Endothelial cell of umbilical vein (primary cell): ENCODE measurements around the gene H2AZ1. TPM values are rescaled to one million over a fixed set of nuclear protein-coding genes. Genes with fewer than 3 reads are reported as not detected.

Experiments used
- BruUV-seq: library from RNA; stranded (reverse); fragments of 400-500 nt; replicated peaks from 2 replicates; lab custom pipeline; 2021; lab: Mats Ljungman, UMichigan
- CTCF ChIA-PET: fragments of 300-600, 350-600 bp; sonication (Branson Sonifier 250); formaldehyde crosslinking; loops from one replicate; lab custom pipeline; 2021; ENCODE audit warnings: antibody characterized with exemption, inconsistent platforms; lab: Charles Lee
- POLR2A ChIA-PET: fragments of 300-600, 350-600 bp; sonication (Branson Sonifier 250); formaldehyde crosslinking; loops from one replicate; lab custom pipeline; 2021; ENCODE audit warnings: antibody characterized with exemption, inconsistent platforms; lab: Charles Lee
- DNase-seq: peaks from one replicate; pipeline ENCODE4 v3.0.0-alpha.2; 2011; ENCODE audit warnings: low read depth, low spot score
- FAIRE-seq: peaks from 2 replicates; lab custom pipeline; 2011; peaks lifted over from hg19 to GRCh38; lab: Jason Lieb, UNC
- H2AFZ ChIP-seq: 2 replicates; pipeline ENCODE4 v1.6.0; 2012; ENCODE audit warnings: low read depth, low read length, control low read depth, inconsistent platforms
- H3K27ac ChIP-seq: 2 replicates; pipeline ENCODE4 v1.5.1; 2011; ENCODE audit warnings: low read depth, mild to moderate bottlenecking, control low read depth, low read length, moderate library complexity; ENCODE audit not compliant: insufficient read depth
- H3K27me3 ChIP-seq, 2 experiments: 2 replicates each; pipeline versions ENCODE4 v1.6.0 to v1.6.1; 2011; ENCODE audit warnings: low read length in 2 of 2, mixed read lengths in 1 of 2; ENCODE audit not compliant: control insufficient read depth in 2 of 2, insufficient read depth in 2 of 2
- H3K36me3 ChIP-seq, 2 experiments: 2 replicates in 1 of 2; 3 replicates in 1 of 2; pipeline ENCODE4 v1.5.1; 2011; ENCODE audit warnings: low read length in 2 of 2, mild to moderate bottlenecking in 1 of 2, moderate library complexity in 1 of 2; ENCODE audit not compliant: control insufficient read depth in 2 of 2, insufficient read depth in 2 of 2; ENCODE audit errors: extremely low read depth in 1 of 2
- H3K4me1 ChIP-seq: 3 replicates; pipeline ENCODE4 v1.5.1; 2011; ENCODE audit warnings: mild to moderate bottlenecking, low read length; ENCODE audit not compliant: control insufficient read depth, insufficient read depth; ENCODE audit errors: extremely low read depth
- H3K4me2 ChIP-seq: 2 replicates; pipeline ENCODE4 v1.6.1; 2011; ENCODE audit warnings: low read length, control low read depth, mixed read lengths; ENCODE audit not compliant: insufficient read depth
- H3K4me3 ChIP-seq, 3 experiments: fragments of 200-600 bp in 1 of 3; sonication (generic), shearing (Covaris generic) in 1 of 3; replicated peaks in 1 of 3; 2 replicates each; pipeline ENCODE4 v1.5.1; 2011 to 2016; ENCODE audit warnings: control low read depth in 3 of 3, low read length in 3 of 3, mild to moderate bottlenecking in 2 of 3, inconsistent platforms in 1 of 3, low read depth in 1 of 3, moderate library complexity in 1 of 3; ENCODE audit not compliant: insufficient read depth in 1 of 3
- H3K79me2 ChIP-seq: 2 replicates; pipeline ENCODE4 v1.6.0; 2012; ENCODE audit warnings: low read length, inconsistent platforms; ENCODE audit not compliant: control insufficient read depth, insufficient read depth
- H3K9ac ChIP-seq: replicated peaks from 2 replicates; pipeline ENCODE3; 2011; ENCODE audit warnings: low read length, control low read depth; ENCODE audit not compliant: insufficient read depth; ENCODE audit errors: extremely low read depth
- H3K9me1 ChIP-seq: replicated peaks from 3 replicates; pipeline ENCODE4 v1.6.0; 2011; ENCODE audit warnings: mild to moderate bottlenecking, low read length; ENCODE audit not compliant: control insufficient read depth, insufficient read depth; ENCODE audit errors: extremely low read depth
- H3K9me3 ChIP-seq: replicated peaks from 2 replicates; pipeline ENCODE4 v1.5.1; 2012; ENCODE audit warnings: low read length, inconsistent platforms; ENCODE audit not compliant: control insufficient read depth, insufficient read depth
- H4K20me1 ChIP-seq: replicated peaks from 2 replicates; pipeline ENCODE3; 2011; ENCODE audit warnings: mild to moderate bottlenecking, low read length; ENCODE audit not compliant: control insufficient read depth, insufficient read depth; ENCODE audit errors: extremely low read depth
- EZH2 ChIP-seq: IDR thresholded peaks from 2 replicates; pipeline ENCODE4 v1.6.1; 2012; ENCODE audit warnings: borderline replicate concordance, low read depth, mild to moderate bottlenecking, moderate library complexity, low read length, inconsistent platforms; ENCODE audit not compliant: severe bottlenecking
- FOS ChIP-seq: IDR thresholded peaks from 2 replicates; pipeline ENCODE4 v1.6.1; 2011; ENCODE audit warnings: mild to moderate bottlenecking, low read length, moderate library complexity, borderline replicate concordance; ENCODE audit not compliant: insufficient read depth
- GATA2 ChIP-seq: IDR thresholded peaks from 2 replicates; pipeline ENCODE4 v1.7.0; 2011; ENCODE audit warnings: low read depth, mild to moderate bottlenecking, moderate library complexity, mixed read lengths, low read length; ENCODE audit not compliant: insufficient read length, insufficient read depth
- JUN ChIP-seq: IDR thresholded peaks from 2 replicates; pipeline ENCODE4 v1.6.1; 2011; ENCODE audit warnings: borderline replicate concordance, low read depth; ENCODE audit not compliant: insufficient read length, insufficient read depth
- MYC ChIP-seq: IDR thresholded peaks from one replicate; pipeline ENCODE4 v1.6.1; 2011; ENCODE audit warnings: mild to moderate bottlenecking, low read depth, low read length
- POLR2A ChIP-seq: IDR thresholded peaks from 2 replicates; pipeline ENCODE4 v1.6.1; 2012; ENCODE audit warnings: low read depth, mild to moderate bottlenecking, control low read depth, low read length
- POLR2AphosphoS5 ChIP-seq: IDR thresholded peaks from 2 replicates; pipeline ENCODE4 v1.6.1; 2012; ENCODE audit warnings: low read depth, mild to moderate bottlenecking, control low read depth, low read length, moderate library complexity; ENCODE audit not compliant: insufficient read depth
- dilution Hi-C: fragments of 300-500 bp; cut with MboI; formaldehyde crosslinking; loops from one replicate; pipeline ENCODE4 v1.15.0; 2019; ENCODE audit warnings: low sequenced_read_pairs; ENCODE audit not compliant: extremely low pct_ligation_motif_present
- intact Hi-C: fragments of 100-400 bp; cut with micrococcal nuclease; formaldehyde crosslinking; loops from one replicate; pipeline ENCODE4 v1.10.0; 2022
- polyA plus RNA-seq, 4 experiments: library from polyadenylated mRNA; depleted of rRNA in 3 of 4; stranded (reverse) in 3 of 4; unstranded in 1 of 4; fragments of >200 nt; gene quantifications; 2 replicates each; pipeline versions ENCODE4 v1.2.1 to v1.2.3, GENCODE V29; 2011 to 2012; ENCODE audit warnings: missing spikeins in 1 of 4
- total RNA-seq: library from RNA; stranded (reverse); gene quantifications from 2 replicates; pipeline ENCODE4 v1.2.3, GENCODE V29; 2021
- TF ChIP-seq, protein P1 (sequence below): IDR thresholded peaks from 2 replicates; pipeline ENCODE4 v1.6.1; 2011; ENCODE audit not compliant: insufficient read depth, insufficient read length
- TF ChIP-seq, protein P2 (sequence below), 2 donors: IDR thresholded peaks; 1 replicate in 1 of 2; 2 replicates in 1 of 2; pipeline ENCODE4 v1.5.1; 2011; ENCODE audit warnings: low read length in 2 of 2, mild to moderate bottlenecking in 2 of 2, moderate library complexity in 2 of 2, control low read depth in 1 of 2, inconsistent platforms in 1 of 2, low read depth in 1 of 2; ENCODE audit not compliant: insufficient read depth in 1 of 2; ENCODE audit errors: extremely low read depth in 1 of 2

H2AZ1 gene
- total and polyA plus RNA-seq, 2 donors (not counting 3 experiments of a cell fraction or from before 2014, with no cell fraction given), result 682 to 715 TPM

DNA sequence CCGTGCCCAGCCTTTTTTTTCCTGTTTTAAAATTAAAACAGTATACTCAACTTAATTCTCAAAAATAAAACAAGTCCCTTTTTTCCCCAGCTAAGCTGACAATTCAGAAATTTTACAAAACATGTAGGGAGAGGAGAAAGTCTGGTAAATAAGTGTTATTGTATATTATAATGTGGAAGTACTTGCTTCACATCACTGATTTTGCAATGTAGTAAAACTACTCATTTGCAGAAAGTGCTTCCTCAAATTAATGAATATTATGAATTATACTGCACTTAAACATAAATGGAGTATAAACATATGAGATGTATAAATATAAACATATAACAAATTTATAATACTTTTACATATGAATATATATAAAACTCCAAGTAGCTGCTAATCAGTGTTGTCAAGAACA is 11.6 kb upstream of the H2AZ1 start:
- POLR2A ChIA-PET, result no interaction called here
- H3K27me3 ChIP-seq, result no peaks in the 10 kb centered on the region
- H3K36me3 ChIP-seq, result no peaks in the 10 kb centered on the region
- no peak overlapping the region for H3K4me3 ChIP-seq
- intact Hi-C loops, result no loop called here
- H3K9ac ChIP-seq, result no peak overlapping the region
- H3K27ac ChIP-seq, result no peak overlapping the region
- H2AFZ ChIP-seq, result no peak overlapping the region
- no peaks in the 10 kb centered on the region for H3K9me3 ChIP-seq
- H3K4me1 ChIP-seq, result no peaks in the 10 kb centered on the region
- TF ChIP-seq FOS, result no peak
- no peak for TF ChIP-seq MYC
- no peak for TF ChIP-seq GATA2
- no peak for TF ChIP-seq EZH2
- TF ChIP-seq, protein P1, sequence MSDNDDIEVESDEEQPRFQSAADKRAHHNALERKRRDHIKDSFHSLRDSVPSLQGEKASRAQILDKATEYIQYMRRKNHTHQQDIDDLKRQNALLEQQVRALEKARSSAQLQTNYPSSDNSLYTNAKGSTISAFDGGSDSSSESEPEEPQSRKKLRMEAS, result no peak
- no peak for TF ChIP-seq POLR2AphosphoS5
- TF ChIP-seq JUN, result no peak
- TF ChIP-seq, protein P2, sequence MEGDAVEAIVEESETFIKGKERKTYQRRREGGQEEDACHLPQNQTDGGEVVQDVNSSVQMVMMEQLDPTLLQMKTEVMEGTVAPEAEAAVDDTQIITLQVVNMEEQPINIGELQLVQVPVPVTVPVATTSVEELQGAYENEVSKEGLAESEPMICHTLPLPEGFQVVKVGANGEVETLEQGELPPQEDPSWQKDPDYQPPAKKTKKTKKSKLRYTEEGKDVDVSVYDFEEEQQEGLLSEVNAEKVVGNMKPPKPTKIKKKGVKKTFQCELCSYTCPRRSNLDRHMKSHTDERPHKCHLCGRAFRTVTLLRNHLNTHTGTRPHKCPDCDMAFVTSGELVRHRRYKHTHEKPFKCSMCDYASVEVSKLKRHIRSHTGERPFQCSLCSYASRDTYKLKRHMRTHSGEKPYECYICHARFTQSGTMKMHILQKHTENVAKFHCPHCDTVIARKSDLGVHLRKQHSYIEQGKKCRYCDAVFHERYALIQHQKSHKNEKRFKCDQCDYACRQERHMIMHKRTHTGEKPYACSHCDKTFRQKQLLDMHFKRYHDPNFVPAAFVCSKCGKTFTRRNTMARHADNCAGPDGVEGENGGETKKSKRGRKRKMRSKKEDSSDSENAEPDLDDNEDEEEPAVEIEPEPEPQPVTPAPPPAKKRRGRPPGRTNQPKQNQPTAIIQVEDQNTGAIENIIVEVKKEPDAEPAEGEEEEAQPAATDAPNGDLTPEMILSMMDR (IDR thresholded peaks at IDR 0.05; ENCODE audit: extremely low read depth in 1 of 2, insufficient read depth in 1 of 2, low read depth in 1 of 2, low read length in 2 of 2), result no peak
- TF ChIP-seq POLR2A, result no peak
- no TSS peak for BruUV-seq
- no peaks in the 10 kb centered on the region for H4K20me1 ChIP-seq
- no peak for DNase-seq
- H3K4me2 ChIP-seq, result no peak overlapping the region
- FAIRE-seq, result no peak
- H3K79me2 ChIP-seq, result no peaks in the 10 kb centered on the region
- CTCF ChIA-PET, result interaction anchor here (0.7 kb wide), 1 partner anchor 26 kb away, joined by 3 read pairs; no protein-coding TSS in a partner anchor
- dilution Hi-C loops, result no loop called here
- no peaks in the 10 kb centered on the region for H3K9me1 ChIP-seq
